ENCODE results near the gene NPC2. TPM values are rescaled to one million over a fixed set of nuclear protein-coding genes. Genes with fewer than 3 reads are reported as not detected.

Gene NPC2
- 254 and 299 TPM in 2 replicates for total RNA-seq

DNA sequence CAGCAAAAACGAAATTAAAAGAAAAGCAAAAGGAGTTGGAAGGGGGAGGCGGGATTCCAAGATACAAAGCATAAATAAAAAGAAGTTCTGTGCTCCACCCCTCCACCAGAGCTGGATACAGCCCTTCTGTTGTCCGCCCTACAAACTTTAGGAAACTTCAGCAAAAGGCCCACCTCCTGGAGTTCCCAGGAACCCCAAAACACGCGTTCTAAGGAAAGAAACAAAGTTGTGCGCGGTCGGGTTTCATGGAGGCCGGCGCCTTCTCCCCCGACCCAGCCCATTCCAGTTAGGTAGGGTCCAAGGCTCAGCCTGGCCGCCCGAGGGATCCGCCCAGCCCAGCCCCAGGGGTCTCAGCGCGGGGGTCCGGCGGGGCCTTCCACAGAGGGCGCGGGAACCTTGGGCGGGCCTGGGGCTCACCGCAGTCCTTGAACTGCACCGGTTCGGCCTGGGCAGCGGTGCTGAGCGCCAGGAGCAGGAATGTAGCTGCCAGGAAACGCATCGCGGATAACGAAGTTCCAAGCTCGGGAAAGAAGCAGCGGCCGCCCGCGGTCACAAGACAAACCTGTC, at the start of gene NPC2:
TSS of gene NPC2 (minus strand) at position 530 of the 567 bp plus-strand sequence. CDS start at position 499, 31 bp downstream.

DNA sequence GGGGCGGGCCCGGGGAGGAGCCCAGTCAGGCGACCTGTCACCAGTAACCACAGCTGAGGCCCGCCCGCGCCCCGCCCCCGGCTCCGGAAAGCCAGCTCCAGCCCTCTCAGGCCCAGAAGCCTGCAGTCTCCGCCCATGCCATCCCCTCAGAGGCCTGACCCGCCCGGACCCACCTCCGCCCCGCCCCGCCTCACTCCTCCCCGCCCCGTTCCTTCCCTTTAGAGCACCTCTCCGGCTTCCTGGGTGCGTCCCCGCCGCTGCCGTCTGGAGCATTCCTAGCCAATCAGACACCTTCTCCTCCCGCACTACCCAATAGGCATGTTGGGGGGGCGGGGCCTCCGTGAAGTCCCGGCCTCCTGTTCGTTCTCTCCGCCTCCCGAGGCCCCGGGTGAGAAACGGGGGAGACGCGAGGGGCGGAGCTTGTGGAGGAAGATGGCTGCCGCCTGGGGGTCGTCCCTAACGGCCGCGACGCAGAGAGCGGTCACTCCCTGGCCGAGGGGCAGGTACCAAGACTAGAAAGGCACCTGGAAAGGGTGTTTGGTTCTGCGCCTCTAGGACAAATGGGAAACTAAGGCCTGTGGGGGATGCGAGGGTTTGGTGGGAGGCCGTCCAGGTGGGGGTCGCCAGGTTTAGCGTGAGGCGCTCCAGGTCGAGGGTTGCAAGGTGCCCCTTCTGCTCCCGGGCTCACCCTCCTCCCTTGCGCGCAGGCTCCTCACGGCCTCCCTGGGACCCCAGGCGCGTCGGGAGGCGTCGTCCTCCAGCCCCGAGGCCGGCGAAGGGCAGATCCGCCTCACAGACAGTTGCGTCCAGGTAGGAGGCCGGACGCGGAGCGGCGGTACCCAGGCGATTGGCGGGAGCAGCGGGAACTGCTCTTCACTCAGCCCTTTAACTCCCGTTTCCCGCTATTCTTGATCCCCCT, 497 bp upstream of the NPC2 start, which contains the start of gene ISCA2:
TSS of gene ISCA2 (plus strand) at position 423 of the 919 bp plus-strand sequence. CDS start at position 433, 10 bp downstream.

Other genes starting within 250 kb of the NPC2 start
- 23.9 and 26.2 TPM in 2 replicates for gene ABCD4, start 190.4 kb downstream of the NPC2 start, total RNA-seq
- gene VRTN, start 144.8 kb downstream of the NPC2 start, total RNA-seq: not detected in 2 replicates
- under 0.01 TPM in 1 of 2 replicates, not detected in the other for gene SYNDIG1L, start 67.1 kb downstream of the NPC2 start, total RNA-seq
- 25.0 and 25.2 TPM in 2 replicates for gene ISCA2, start 460 bp upstream of the NPC2 start, total RNA-seq
- gene LTBP2, start 118.9 kb upstream of the NPC2 start, total RNA-seq: 16.2 and 19.5 TPM in 2 replicates
- gene AREL1, start 219.8 kb upstream of the NPC2 start, total RNA-seq: 16.1 TPM in 2 replicates
- 29.9 and 32.6 TPM in 2 replicates for gene FCF1, start 219.8 kb upstream of the NPC2 start, total RNA-seq